Stimulated activated CD4-positive, alpha-beta T cell treated with anti-CD3 and anti-CD28 coated beads, Interleukin-4, amount 100 ng/mL, for 4 hours (primary cell): ENCODE results near the gene HAAO.

ENCODE experiments used
- DNase-seq, 2 experiments: peaks; one replicate each; pipeline ENCODE4 v3.0.0-alpha.2; 2020

The HAAO gene

DNA sequence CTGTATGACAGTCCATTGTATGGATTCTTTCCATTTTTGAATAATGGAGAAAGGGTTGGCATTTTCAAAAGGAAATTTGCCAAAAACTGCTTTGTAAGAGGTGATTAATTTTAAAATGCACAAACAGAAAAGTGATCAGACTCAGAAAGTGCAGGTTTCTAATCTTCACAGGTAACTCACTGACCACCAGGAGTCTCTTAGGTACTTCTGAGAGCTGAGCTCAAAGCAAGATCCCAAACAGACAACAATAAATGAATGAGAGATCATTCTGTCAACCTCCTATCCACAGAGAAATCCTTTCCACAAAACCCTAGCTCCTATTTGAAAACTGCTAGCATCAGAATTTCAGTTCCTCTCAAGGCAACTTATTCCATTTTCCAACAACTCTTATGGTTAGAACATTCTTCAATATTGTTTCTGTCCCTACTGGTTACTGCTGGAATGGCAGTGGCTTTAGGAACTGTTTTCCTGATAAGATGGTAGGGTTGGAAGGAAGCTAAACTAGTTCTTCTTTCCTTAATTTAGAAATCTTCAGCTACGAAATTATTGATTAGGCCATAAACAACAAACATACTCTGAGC lies 20.6 kb upstream of the HAAO start:
- no peak for DNase-seq

DNA sequence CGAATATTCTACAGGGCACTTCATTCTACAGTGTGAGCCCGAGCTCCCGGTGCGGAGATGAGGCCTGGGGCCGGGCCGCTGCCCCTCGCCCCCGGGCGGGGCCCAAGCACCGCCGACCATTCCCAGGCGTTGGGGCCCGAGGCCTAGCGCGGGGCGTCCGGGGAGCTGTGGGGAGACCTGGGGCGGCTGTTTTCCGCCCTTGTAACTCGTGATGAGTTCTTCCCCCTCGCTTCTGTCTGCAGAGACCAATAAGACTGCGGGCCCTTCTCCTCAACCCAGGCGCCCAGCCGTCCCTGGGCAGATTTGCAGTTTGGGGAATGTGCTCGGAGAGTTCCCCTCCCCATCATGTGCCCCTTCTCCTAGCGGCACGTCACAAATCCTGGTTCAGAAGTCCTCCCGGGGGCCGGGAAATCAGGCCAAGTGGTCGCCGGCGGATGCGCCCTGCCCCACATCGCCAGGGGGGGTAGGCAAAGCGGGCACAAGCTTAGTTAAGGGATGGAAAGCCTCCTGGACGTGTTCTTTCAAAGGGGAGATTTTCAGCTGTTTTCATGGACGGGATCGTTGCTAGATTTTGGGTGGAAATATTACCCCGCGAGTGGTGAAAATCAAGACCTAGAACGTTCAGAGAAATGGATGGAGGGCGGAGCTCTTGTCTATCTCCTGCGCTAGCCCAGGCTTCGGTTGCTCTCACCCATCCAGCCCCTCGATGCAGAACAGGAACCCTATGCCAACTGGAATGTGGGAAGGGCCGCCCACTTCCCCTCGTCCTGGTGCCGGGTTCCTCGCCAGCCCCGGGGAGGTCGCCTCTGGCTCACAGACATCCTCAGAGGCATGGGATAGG lies 18.8 kb upstream of the HAAO start:
- DNase-seq: peak; percentile 29 to 45

DNA sequence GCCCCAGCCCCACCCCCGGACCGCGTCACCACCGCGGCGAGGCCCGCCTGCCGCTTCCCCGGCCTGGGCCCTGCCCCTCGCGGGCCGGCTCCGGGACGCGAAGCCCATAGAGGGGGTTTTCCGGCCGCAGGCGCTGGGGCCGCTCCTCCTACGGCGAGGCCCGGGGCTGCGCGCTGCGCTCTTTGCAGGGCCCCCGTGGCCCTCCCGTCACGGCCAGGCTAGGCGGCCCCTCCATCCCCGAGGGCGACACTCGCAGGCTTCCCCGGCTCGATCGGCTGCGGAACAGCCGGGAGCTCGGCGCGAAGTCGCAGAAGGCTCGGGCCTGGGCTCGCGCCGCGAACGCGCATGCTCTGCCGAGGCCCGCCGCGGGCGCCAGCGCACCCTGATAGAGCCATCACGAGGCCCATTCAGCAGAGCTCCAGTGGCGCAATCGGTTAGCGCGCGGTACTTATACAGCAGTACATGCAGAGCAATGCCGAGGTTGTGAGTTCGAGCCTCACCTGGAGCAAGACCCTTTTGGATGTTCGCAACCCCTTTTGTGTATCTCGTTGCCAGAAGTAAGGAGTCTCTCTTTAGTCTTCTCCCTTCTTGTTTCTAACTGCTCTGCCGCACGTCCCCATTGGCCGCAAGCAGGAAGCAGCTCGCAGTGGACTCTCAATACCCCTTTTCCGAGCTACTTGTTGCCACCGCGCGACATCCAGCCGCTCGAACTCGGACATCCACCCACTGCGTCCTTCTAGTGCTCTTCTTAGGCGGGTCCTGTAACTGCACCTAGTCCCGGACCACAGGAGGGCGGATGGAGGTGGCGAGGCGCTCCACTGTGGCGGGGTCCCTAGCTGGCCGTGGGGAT lies 18.0 kb upstream of the HAAO start:
- peak; percentile 92 to 94 for DNase-seq

DNA sequence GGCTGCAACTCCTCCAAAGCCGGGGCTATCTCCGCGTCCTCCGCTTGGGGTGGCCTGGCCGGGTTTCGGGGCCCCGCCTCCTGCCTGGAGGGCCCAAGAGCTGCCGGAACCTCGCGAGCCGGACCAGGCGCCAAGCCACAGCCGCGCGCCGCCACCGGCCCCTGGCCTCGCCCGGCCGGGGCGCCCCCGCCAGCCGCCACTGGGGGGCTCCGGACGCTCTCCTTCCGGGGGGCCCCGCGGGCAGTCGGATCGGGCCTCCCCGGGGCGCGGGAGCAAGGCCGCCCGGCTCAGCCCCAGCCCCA lies 17.4 kb upstream of the HAAO start:
- no peak for DNase-seq

DNA sequence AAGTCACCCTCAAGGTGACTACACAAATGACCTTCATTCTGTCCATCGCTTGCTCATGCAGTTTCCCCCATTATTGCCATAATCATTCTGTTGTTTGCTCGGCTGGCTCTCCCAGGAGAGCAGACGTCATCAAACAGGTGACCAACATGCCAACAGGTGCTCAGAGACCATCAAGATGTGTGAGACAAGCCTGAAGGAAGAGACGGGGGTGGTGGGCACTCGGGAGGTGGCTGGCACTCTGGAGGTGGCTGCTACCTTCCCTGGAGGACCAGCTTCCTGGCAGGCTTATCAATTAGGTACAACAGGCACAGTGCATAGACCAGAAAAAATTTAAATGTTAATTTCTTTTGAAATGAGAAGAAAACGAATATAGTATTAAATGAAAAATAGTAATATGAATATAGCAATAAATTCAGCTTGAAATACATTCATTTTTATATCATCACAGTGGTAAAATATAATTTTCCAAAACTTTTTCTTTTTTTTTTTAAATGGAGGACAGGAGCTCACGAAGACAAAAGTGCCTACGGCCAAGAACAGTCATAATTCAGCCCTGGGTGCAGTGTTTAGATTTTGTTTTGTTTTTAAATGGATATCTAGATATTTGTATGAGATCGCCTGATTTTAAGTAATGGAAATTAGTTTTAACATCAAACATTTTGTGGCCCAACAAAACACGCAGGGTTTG lies 16.9 kb upstream of the HAAO start:
- DNase-seq: no peak

DNA sequence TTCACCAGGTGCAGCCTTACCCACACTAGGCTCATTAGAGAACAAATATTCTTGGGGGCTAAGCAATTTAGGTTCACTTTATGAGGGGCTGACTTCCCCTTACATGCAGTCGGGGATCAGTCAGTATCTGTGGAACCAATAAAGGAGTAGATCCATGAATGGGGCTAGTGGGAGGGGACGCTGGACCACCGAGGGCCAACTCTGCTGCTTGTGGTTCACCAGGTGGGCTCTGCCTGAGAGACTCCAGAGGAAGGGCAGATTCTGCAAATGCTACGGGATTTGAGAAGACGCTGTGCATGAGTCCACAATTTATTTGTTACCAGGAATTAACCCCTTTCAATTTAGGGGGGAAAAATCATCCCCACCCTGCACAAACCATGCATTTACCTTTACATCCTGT lies 15.9 kb upstream of the HAAO start:
- DNase-seq: no peak

DNA sequence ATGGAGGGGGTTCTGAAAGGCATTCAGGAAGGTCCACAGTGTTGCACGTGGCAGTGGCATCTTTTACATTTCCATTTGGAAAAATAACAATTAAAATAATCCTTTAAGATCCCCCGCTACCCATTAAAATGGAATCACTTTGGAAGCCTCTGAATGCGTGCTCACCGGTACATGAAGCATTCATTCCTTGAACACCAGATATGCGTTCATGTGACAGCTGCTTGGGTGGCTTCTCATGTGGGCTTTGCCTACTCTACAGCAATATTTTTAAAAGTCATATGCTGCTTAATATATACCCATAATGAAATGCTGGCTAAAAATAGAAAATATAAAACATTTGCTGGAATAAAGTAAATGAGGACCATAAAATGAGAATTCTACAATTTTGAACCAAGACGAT lies 14.4 kb upstream of the HAAO start:
- DNase-seq: no peak

DNA sequence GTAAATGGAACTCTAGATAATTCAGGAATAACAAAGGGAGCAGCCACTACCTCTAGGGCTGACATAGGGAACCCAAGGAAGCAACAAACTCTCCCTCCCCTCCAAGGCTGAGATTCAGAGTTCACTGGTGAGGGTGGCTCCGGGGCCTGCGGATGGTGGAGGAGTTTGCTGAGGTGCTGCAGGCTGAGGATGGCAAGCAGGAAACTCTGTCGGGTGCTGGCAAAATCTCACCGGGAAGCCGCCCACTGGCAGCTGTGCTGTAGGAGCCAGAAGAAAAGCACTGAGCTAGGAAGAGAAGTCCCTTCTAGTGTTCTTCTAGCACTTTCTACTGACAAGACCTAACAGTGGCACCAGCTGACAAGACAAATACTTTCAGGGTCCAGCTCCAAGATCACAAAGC lies 12.5 kb upstream of the HAAO start:
- no peak for DNase-seq

DNA sequence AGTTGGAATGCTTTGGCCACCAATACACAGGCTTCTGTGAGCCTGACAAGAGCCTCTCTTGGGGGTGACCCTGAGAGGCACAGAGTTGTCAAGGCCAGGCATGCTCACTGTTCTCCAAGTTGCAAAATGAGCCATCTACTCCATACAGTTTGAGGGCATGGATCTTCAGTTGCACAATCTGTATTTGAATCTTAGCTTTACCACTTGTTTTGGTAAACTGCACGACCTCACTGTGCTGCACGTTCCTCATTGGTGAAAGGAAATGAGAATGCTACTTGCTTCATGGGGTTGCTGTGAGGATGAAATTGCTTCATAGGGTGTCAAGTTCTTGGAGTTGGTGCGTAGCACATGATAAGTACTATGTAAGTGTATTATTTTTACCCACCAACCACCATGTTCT lies 12.0 kb upstream of the HAAO start:
- no peak for DNase-seq

DNA sequence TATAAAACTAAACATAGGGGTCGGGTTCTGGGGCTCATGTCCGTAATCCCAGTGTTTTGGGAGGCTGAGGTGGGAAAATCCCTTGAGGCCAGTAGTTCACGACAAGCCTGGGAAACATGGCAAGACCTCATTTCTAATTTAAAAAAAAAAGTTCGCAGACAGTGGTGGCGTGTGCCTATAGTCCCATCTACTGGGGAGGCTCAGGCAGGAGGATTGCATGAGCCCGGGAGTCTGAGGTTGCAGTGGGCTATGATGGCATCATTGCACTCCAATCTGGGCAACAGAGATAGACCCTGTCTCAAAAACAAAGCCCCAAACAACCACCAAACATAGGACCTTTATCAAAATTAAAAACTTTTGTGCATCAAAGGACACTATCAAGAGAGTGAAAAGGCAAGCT lies 9.8 kb upstream of the HAAO start:
- no peak for DNase-seq

DNA sequence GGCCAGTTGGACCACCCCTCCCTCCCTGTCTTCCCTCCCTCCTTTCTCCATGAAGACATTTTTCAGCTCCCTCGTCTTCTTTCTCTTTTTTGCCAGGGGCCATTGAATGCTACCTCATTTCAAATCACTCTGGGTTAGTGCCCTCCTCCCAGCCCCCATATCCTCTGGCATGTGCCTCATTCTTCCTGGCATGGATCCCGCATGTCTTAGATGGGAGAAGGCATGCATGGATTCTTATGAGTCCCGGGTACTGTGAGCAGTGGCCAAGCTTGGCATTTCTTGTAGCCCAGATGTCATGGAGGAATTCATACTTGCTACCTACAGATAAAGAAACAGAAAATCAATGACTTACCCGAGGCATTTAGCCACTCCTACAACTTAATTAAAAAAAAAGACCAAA lies 9.0 kb upstream of the HAAO start:
- no peak for DNase-seq

DNA sequence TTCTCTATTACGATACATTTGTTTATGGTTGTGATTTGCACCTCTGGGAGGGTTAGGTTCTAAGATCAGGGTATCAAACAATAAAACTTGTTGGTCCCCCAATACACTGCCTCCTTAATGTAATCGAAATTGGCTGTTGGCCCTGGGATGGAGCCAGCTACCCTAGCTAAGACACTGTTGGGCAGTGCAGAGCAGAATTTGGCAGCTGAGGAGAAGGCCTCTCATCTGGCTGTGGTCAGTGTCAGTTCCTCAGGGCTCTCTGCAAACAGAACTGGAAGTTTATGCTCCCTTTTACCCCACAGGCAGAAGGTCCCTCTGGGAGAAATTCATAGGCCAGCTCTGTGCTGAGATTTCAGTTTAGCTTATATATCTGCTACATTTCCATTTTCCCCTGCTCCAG lies 8.6 kb upstream of the HAAO start:
- DNase-seq: no peak

DNA sequence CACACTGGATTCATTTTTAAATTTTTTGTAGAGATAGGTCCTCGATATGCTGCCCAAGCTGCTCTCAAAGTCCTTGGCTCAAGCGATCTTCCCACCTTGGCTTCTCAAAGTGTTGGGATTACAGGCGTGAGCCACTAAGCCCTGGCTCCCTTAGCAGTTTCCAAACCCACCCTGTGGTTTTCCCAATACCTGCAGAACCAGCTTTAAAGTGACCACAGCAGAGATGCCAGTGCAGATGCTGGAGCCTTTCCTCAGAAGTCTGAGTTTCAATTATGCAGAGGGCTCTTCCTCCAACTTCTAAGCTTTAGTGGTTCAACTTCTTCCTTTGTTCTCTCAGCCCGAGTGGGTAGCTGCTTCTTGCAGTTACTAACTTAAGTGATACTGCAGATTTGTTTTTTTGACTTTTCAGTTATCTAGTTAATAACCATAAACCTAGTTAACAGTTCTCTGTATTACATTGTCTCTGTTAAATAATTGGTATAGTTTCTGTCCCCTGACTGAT lies 8.1 kb upstream of the HAAO start:
- DNase-seq: no peak

DNA sequence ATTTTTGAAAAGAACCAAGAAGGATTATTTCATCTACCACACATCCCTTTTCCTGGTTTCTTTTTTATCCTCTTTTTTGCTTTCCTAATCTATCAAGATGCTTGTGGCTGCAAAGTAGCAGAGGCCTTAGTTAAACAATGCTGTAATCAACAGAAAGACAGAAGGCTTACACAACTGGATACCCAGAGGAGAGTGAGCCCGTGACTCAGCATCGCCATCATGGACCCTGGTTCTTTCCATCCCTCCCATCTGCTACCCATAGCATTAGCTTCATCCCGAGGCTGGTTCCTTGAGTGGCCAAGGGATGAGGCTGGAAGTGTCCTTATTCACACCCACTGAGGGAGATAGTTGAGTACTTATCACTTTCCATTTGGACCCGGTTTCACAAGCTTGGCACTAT lies 7.5 kb upstream of the HAAO start:
- no peak for DNase-seq

DNA sequence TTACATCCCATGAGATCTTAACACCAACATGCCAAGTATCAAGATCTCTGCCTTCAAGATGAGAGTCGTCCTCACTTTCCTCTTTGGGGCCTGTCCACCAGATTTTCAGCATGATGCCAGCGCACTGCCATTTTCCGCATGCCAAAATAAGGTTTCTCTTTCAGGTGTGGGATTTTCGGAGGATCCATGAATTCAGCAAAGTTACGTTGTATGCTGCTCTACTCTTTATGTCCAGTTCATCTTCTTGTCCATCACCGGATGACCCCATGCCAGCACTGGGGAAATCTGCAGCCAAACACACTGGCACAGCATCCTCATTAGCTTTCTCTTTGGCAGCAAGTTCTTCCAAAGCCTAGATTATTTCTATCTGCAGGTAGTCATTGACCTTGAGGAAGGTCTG lies 4.9 kb upstream of the HAAO start:
- no peak for DNase-seq

DNA sequence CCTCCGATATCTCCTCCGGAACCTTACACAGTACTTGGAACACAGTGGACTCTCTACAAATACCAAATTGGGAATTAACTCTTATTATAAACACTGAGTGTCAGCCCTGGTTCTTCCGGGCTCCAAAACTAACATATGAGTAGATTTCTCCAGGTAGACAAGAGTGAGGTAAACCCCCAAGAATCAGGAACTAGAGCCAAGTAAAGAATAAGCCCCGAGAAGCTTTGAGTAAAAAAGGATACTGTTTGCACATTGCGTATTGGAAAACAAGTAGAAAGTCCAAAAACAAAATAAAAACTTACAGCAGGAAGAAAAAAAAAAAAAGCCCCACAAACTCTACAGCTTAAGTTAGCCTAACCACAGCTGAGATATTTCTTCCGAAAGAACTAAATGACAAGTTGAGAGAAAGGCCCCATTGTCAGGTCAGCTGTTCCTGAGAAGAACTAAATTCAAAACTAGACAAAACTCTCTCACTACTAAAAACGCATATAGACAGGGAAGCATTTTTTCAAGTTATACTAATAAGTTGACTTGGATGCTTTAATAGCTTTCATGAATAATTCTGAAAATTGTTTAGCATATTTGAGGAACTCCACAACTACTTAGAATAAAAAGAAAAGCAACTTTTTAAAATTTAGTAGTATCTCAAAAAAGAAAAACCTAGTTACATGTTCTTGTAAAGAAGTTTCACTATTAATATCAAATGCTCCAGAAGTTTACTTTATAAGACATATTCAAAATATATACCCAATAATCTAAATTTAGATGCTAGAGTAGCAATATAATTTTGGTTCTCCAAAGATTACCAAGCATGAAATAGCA lies 4.3 kb upstream of the HAAO start:
- no peak for DNase-seq

DNA sequence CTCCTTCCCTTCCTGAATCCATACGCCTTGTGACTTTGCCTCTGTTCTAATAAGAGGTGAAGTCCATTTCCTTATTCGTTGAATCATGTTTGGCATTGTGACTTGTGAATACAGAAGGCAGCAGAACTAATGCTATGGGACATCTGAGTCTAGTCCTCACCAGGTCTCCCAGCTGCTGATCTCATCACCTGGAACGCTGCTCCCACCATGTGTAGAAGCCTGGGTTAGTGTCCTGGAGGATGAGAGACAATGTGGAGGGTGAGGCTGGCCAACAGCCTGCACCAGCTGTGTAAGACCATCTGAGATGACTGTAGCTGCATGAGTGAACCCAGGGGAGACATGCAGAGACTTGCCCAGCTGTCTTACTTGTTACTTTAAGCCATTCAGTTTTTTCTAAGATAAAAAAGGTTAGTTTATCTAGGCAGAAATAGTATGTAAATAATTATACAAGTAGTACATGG lies 3.5 kb upstream of the HAAO start:
- DNase-seq: no peak

DNA sequence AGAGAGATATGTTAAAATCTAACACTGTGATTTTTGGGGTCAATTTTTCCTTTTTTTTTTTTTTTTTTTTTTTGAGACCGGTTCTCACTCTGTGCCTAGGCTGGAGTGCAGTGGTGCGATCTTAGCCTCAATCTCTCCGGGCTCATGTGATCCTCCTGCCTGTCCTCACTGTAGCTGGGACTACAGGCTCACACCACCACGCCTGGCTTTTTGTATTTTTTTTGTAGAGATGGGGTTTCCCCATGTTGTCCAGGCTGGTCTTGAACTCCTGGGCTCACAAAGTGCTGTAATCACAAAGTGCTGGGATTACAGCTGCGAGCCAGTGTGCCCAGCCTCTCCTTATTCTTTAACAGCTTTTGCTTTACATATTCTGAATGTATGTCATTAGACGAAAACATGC lies 2.9 kb upstream of the HAAO start:
- DNase-seq: no peak

DNA sequence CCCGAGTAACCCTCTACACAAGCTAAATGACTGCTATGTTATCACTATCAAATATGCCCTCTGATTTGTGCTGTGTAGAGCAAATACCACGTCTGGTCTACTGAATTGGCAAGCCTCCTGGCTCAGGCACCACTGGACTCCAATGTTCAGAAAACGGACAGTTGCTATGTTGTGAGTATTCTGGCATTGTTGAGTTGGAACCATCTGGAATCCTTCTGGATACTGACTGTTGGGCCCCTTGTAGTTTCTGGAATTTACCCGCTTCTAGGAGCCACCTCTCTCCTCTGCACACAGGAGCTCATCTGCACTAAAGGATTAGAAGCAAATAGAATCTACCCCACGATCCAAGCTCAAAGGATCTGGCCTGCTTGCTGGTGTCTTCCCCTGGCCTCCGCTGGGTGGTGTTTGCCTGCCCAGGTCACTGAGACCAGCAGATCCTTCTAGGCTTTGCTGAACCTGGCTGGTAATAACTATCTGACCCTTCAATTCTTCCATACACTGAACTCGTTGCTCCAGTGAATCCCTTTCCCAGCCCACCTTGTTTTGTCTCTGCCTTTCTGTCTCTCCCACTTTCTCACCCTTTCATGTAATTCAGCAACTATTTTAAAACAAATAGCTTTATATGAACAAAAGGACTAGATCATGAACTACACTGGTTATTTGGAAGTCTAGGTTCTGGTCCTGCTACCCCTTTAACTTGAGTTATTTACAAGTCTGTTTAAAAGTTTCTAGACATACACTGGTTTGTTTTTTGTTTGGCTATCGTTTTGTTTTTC lies 2.1 kb upstream of the HAAO start:
- no peak for DNase-seq

DNA sequence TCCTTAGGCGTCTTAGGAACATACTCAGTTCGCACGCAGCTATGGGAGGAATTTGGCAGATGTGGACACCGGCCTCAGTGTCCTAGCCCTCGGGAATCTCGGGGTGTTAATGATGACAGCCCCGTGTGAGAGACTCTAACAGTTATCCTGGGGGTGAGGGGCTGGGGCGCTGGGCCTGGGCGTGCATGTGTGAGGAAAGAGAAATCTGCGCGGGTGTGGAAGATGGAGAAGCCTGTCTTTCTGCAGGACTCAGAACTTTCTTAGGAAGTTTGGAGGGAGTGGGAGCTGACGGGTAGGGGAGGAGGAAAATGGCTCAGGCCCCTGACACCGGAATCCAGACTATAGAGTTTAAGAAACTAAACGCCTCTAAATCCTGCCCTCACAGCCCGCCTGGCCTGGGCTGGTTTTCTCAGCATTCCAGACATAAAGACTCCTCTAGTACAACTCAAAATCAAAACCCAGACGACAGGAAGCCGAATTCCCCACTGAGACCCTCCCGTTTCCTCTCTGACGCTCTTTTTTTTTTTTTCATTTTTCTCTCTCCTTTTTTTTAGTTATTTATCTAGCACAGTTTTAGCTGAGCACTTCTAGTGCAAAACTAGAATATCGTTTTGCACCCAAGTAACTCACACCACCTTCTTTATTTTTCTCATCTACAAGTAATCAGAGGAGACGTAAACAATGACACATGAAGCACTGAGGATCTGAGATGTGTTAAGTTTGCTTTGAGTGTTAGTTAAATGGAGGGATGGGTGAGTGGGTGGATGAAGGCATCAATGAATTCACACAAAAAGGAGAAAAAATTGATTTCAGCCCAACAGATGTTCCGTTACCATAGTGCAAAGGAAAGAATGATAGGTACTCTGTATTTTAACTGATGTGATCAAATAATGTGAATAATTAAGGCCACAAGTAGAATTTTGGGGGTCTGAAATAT lies 1.2 kb upstream of the HAAO start:
- DNase-seq: no peak
